HEK293 (cell line): ENCODE results near the gene SH3RF3.

Experiments used
- CTCF ChIA-PET: fragments of 350-600 bp; formaldehyde crosslinking; extraction: SDS; loops from one replicate; lab custom pipeline; 2021; ENCODE audit warnings: antibody characterized with exemption; lab: Yijun Ruan, JAX
- POLR2A ChIA-PET: fragments of 300-600 bp; formaldehyde crosslinking; extraction: SDS; loops from one replicate; lab custom pipeline; 2020; ENCODE audit warnings: antibody characterized with exemption, inconsistent platforms; lab: Yijun Ruan, JAX
- H3K27ac ChIP-seq: fragments of 200-500 bp; sonication (Bioruptor generic); 2 replicates; pipeline ENCODE4 v1.5.1; 2014; ENCODE audit warnings: low read depth, low read length, control low read depth, inconsistent platforms; ENCODE audit errors: extremely low read depth
- H3K36me3 ChIP-seq, 2 experiments: fragments of 200-500 bp in 1 of 2; sonication (Bioruptor generic) in 1 of 2; 1 replicate in 1 of 2; 2 replicates in 1 of 2; pipeline ENCODE4 v1.5.1; 2014 to 2017; ENCODE audit warnings: inconsistent platforms in 2 of 2, low read length in 2 of 2; ENCODE audit not compliant: control insufficient read depth in 2 of 2, insufficient read depth in 1 of 2
- H3K4me1 ChIP-seq: fragments of 200-500 bp; sonication (Bioruptor generic); 2 replicates; pipeline ENCODE4 v1.5.1; 2014; ENCODE audit warnings: mild to moderate bottlenecking, low read length, inconsistent platforms; ENCODE audit not compliant: control insufficient read depth, insufficient read depth
- H3K4me3 ChIP-seq: 2 replicates; pipeline ENCODE4 v1.5.1; 2011; ENCODE audit warnings: low read depth, mild to moderate bottlenecking, control low read depth, low read length, moderate library complexity
- H3K9me3 ChIP-seq: fragments of 200-500 bp; sonication (Bioruptor generic); 2 replicates; pipeline ENCODE4 v1.5.1; 2014; ENCODE audit warnings: low read depth, low read length, inconsistent platforms; ENCODE audit not compliant: control insufficient read depth, insufficient read depth
- GLIS2 ChIP-seq: fragments of 450-650 bp; formaldehyde crosslinking; IDR thresholded peaks from 2 replicates; pipeline ENCODE4 v1.5.1; 2016; ENCODE audit warnings: missing biosample characterization, missing genetic modification characterization
- OSR2 ChIP-seq: fragments of 450-650 bp; formaldehyde crosslinking; IDR thresholded peaks from 2 replicates; pipeline ENCODE4 v1.5.1; 2016; ENCODE audit warnings: missing biosample characterization, missing genetic modification characterization
- PRDM6 ChIP-seq: fragments of 450-650 bp; formaldehyde crosslinking; IDR thresholded peaks from 2 replicates; pipeline ENCODE4 v1.5.1; 2017; ENCODE audit warnings: missing biosample characterization, missing genetic modification characterization
- REST ChIP-seq: fragments of 450-650 bp; formaldehyde crosslinking; IDR thresholded peaks from 2 replicates; pipeline ENCODE4 v1.5.1; 2016; ENCODE audit warnings: missing biosample characterization, missing genetic modification characterization
- SCRT2 ChIP-seq: fragments of 450-650 bp; formaldehyde crosslinking; IDR thresholded peaks from 2 replicates; pipeline ENCODE4 v1.5.1; 2016; ENCODE audit warnings: missing biosample characterization, missing genetic modification characterization
- TSHZ1 ChIP-seq: fragments of 450-650 bp; formaldehyde crosslinking; IDR thresholded peaks from 2 replicates; pipeline ENCODE4 v1.5.1; 2016; ENCODE audit warnings: missing biosample characterization, missing genetic modification characterization, borderline replicate concordance
- YY1 ChIP-seq: fragments of 450-650 bp; formaldehyde crosslinking; IDR thresholded peaks from 2 replicates; pipeline ENCODE4 v1.5.1; 2018; ENCODE audit warnings: missing biosample characterization, missing genetic modification characterization
- ZIC2 ChIP-seq: fragments of 450-650 bp; formaldehyde crosslinking; IDR thresholded peaks from 2 replicates; pipeline ENCODE4 v1.5.1; 2016; ENCODE audit warnings: missing biosample characterization, missing genetic modification characterization
- ZNF426 ChIP-seq: fragments of 450-650 bp; formaldehyde crosslinking; IDR thresholded peaks from 2 replicates; pipeline ENCODE4 v1.5.1; 2017; ENCODE audit warnings: missing biosample characterization, missing genetic modification characterization, mild to moderate bottlenecking, inconsistent platforms, moderate library complexity
- ZNF600 ChIP-seq: fragments of 450-650 bp; formaldehyde crosslinking; IDR thresholded peaks from 2 replicates; pipeline ENCODE4 v1.5.1; 2016; ENCODE audit warnings: missing biosample characterization, missing genetic modification characterization
- ZNF768 ChIP-seq: fragments of 450-650 bp; formaldehyde crosslinking; IDR thresholded peaks from 2 replicates; pipeline ENCODE4 v1.5.1; 2018; ENCODE audit warnings: missing biosample characterization, mild to moderate bottlenecking, missing genetic modification characterization

Gene SH3RF3

GRCh38 chr2:109304731-109305470 is 175.9 kb downstream of the SH3RF3 start (continued):
- TF ChIP-seq TSHZ1 (tag by site-specific recombination) (0 out of 2 replicates have a peak, but pooled peaks have one; percentile 8), OSR2 (peak; percentile 79), PRDM6 (tag by site-specific recombination) (peak; percentile 81), ZNF768 (no peak), ZIC2 (tag by site-specific recombination) (peak; percentile 91)

- Histone ChIP-seq H3K4me3 (no peak overlapping the region), H3K36me3 (no peaks in the 10 kb centered on the region), H3K27ac (no peak overlapping the region), H3K4me1 (peaks cover 15% of the 10 kb centered on the region), H3K9me3 (no peaks in the 10 kb centered on the region)
- TF ChIP-seq SCRT2 (tag by site-specific recombination), result peak; percentile 58
- TF ChIP-seq YY1 (tag by site-specific recombination), result no peak
- no peak for TF ChIP-seq ZNF426
- TF ChIP-seq ZNF600 (tag by site-specific recombination), result no peak
- no peak for TF ChIP-seq GLIS2 (tag by site-specific recombination)
- CTCF ChIA-PET, result no interaction called here
- POLR2A ChIA-PET, result no interaction called here
Observed at GRCh38 chr2:109305490-109306167, 176.6 kb downstream of the SH3RF3 start.

- H3K9me3 ChIP-seq, result no peaks in the 10 kb centered on the region
- no peak overlapping the region for H3K27ac ChIP-seq
- H3K4me1 ChIP-seq, result peaks cover 15% of the 10 kb centered on the region
- CTCF ChIA-PET, result no interaction called here
- POLR2A ChIA-PET, result no interaction called here
- no peak overlapping the region for H3K4me3 ChIP-seq
- H3K36me3 ChIP-seq, result no peaks in the 10 kb centered on the region
- TF ChIP-seq PRDM6 (tag by site-specific recombination) (no peak), ZIC2 (tag by site-specific recombination) (peak; percentile 47; the same call in 1 of the 2 replicates)
Observed at GRCh38 chr2:109306190-109306589, 177.2 kb downstream of the SH3RF3 start.

GRCh38 chr2:109311771-109312170 is 182.8 kb downstream of the SH3RF3 start:
- ChIA-PET CTCF (no interaction called here), POLR2A (no interaction called here)
- Histone ChIP-seq H3K27ac (no peak overlapping the region), H3K4me1 (no peaks in the 10 kb centered on the region), H3K9me3 (no peaks in the 10 kb centered on the region), H3K4me3 (no peak overlapping the region), H3K36me3 (no peaks in the 10 kb centered on the region)
- TF ChIP-seq REST (peak; percentile 38; the same call in 1 of the 2 replicates), YY1 (tag by site-specific recombination) (no peak)
